HG02763 (cell line): ENCODE measurements around the gene GAP43.

Experiments used
- ATAC-seq: cut with Tn5 transposase; IDR thresholded peaks from one replicate; pipeline ENCODE4 v1.9.1; 2021; ENCODE audit warnings: mild to moderate bottlenecking, moderate library complexity; ENCODE audit not compliant: unreplicated experiment

Gene GAP43

GRCh38 chr3:115627180-115628074 lies 4.1 kb downstream of the GAP43 start:
- peak; percentile 79 for ATAC-seq

GRCh38 chr3:115628075-115628412 lies 4.7 kb downstream of the GAP43 start:
- peak; percentile 53 for ATAC-seq

GRCh38 chr3:115630850-115631249 lies 7.5 kb downstream of the GAP43 start:
- no peak for ATAC-seq

GRCh38 chr3:115632026-115632425 lies 8.7 kb downstream of the GAP43 start:
- no peak for ATAC-seq

- ATAC-seq, result no peak
Observed at GRCh38 chr3:115633467-115633866, 10.2 kb downstream of the GAP43 start.

- ATAC-seq, result no peak
Observed at GRCh38 chr3:115634052-115634451, 10.7 kb downstream of the GAP43 start.

- no peak for ATAC-seq
Observed at GRCh38 chr3:115635406-115635805, 12.1 kb downstream of the GAP43 start.

- no peak for ATAC-seq
Observed at GRCh38 chr3:115638241-115638640, 14.9 kb downstream of the GAP43 start.

- ATAC-seq, result no peak
Observed at GRCh38 chr3:115638991-115639390, 15.7 kb downstream of the GAP43 start.

- no peak for ATAC-seq
Observed at GRCh38 chr3:115644391-115644790, 21.1 kb downstream of the GAP43 start.

- no peak for ATAC-seq
Observed at GRCh38 chr3:115646027-115646690, 22.8 kb downstream of the GAP43 start.

- ATAC-seq, result no peak
Observed at GRCh38 chr3:115648559-115648958, 25.2 kb downstream of the GAP43 start.

- ATAC-seq, result peak; percentile 54
Observed at GRCh38 chr3:115651087-115651486, 27.8 kb downstream of the GAP43 start.

GRCh38 chr3:115651599-115651998 lies 28.3 kb downstream of the GAP43 start:
- no peak for ATAC-seq

- peak; percentile 71 for ATAC-seq
Observed at GRCh38 chr3:115652738-115653137, 29.4 kb downstream of the GAP43 start.

- ATAC-seq, result no peak
Observed at GRCh38 chr3:115655761-115656282, 32.5 kb downstream of the GAP43 start.

- no peak for ATAC-seq
Observed at GRCh38 chr3:115657168-115657567, 33.9 kb downstream of the GAP43 start.

- ATAC-seq, result no peak
Observed at GRCh38 chr3:115658032-115658336, 34.7 kb downstream of the GAP43 start.

- ATAC-seq, result peak; percentile 85
Observed at GRCh38 chr3:115658337-115659181, 35.2 kb downstream of the GAP43 start.

GRCh38 chr3:115659253-115660220 lies 36.2 kb downstream of the GAP43 start:
- peak; percentile 18 for ATAC-seq
